Panc1 (cell line): ENCODE results near the gene NFKB2.

Experiments
- POLR2AphosphoS5 ChIP-seq: IDR thresholded peaks from 2 replicates; pipeline ENCODE4 v1.6.1; 2012; ENCODE audit warnings: mild to moderate bottlenecking, low read depth, low read length, moderate library complexity
- SIN3A ChIP-seq: IDR thresholded peaks from 2 replicates; pipeline ENCODE4 v1.6.1; 2012; ENCODE audit warnings: low read depth, mild to moderate bottlenecking, low read length, moderate library complexity, borderline replicate concordance; ENCODE audit not compliant: insufficient read depth
- TCF7L2 ChIP-seq: IDR thresholded peaks from 2 replicates; pipeline ENCODE4 v1.6.1; 2011; ENCODE audit warnings: mild to moderate bottlenecking, low read depth, low read length, inconsistent platforms
- TF ChIP-seq, protein P1 (sequence below), 2 experiments: IDR thresholded peaks; 2 replicates each; pipeline ENCODE4 v1.6.1; 2011 to 2012; ENCODE audit warnings: low read depth in 2 of 2, control low read depth in 1 of 2, low read length in 1 of 2, mild to moderate bottlenecking in 1 of 2, moderate library complexity in 1 of 2; ENCODE audit not compliant: insufficient read depth in 1 of 2
- TF ChIP-seq, protein P2 (sequence below): fragments of 450-650 bp; IDR thresholded peaks from 2 replicates; pipeline ENCODE4 v1.5.1; 2017; ENCODE audit warnings: mild to moderate bottlenecking

DNA sequence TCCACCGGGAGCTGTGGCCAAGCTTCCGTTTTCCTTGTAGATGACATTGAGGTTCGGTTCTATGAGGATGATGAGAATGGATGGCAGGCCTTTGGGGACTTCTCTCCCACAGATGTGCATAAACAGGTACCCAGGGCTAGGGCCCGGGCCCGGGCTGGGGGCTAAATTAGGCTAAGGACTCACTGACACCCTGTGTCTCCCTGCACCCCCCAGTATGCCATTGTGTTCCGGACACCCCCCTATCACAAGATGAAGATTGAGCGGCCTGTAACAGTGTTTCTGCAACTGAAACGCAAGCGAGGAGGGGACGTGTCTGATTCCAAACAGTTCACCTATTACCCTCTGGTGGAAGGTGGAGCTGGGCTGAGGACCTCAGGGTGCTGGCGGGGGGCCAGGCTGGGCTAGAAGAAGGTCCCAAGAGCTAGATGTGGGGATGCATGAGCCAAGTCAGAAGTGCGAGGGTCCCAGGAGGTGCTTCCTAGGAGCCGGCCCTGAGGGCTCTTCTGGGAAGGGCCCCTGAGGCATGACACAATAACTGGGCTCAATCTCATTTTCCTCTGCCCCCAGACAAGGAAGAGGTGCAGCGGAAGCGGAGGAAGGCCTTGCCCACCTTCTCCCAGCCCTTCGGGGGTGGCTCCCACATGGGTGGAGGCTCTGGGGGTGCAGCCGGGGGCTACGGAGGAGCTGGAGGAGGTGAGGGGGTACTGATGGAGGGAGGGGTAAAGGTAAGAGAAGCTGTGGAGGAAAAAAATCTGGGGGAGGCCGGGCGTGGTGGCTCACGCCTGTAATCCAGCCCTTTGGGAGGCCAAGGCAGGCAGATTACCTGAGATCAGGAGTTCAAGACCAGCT, 2.9 kb downstream of the NFKB2 start:
- TF ChIP-seq, protein P1, sequence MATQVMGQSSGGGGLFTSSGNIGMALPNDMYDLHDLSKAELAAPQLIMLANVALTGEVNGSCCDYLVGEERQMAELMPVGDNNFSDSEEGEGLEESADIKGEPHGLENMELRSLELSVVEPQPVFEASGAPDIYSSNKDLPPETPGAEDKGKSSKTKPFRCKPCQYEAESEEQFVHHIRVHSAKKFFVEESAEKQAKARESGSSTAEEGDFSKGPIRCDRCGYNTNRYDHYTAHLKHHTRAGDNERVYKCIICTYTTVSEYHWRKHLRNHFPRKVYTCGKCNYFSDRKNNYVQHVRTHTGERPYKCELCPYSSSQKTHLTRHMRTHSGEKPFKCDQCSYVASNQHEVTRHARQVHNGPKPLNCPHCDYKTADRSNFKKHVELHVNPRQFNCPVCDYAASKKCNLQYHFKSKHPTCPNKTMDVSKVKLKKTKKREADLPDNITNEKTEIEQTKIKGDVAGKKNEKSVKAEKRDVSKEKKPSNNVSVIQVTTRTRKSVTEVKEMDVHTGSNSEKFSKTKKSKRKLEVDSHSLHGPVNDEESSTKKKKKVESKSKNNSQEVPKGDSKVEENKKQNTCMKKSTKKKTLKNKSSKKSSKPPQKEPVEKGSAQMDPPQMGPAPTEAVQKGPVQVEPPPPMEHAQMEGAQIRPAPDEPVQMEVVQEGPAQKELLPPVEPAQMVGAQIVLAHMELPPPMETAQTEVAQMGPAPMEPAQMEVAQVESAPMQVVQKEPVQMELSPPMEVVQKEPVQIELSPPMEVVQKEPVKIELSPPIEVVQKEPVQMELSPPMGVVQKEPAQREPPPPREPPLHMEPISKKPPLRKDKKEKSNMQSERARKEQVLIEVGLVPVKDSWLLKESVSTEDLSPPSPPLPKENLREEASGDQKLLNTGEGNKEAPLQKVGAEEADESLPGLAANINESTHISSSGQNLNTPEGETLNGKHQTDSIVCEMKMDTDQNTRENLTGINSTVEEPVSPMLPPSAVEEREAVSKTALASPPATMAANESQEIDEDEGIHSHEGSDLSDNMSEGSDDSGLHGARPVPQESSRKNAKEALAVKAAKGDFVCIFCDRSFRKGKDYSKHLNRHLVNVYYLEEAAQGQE (IDR thresholded peaks at IDR 0.05; ENCODE audit: insufficient read depth in 1 of 2, low read depth in 2 of 2, low read length in 1 of 2), result no peak
- TF ChIP-seq, protein P2, sequence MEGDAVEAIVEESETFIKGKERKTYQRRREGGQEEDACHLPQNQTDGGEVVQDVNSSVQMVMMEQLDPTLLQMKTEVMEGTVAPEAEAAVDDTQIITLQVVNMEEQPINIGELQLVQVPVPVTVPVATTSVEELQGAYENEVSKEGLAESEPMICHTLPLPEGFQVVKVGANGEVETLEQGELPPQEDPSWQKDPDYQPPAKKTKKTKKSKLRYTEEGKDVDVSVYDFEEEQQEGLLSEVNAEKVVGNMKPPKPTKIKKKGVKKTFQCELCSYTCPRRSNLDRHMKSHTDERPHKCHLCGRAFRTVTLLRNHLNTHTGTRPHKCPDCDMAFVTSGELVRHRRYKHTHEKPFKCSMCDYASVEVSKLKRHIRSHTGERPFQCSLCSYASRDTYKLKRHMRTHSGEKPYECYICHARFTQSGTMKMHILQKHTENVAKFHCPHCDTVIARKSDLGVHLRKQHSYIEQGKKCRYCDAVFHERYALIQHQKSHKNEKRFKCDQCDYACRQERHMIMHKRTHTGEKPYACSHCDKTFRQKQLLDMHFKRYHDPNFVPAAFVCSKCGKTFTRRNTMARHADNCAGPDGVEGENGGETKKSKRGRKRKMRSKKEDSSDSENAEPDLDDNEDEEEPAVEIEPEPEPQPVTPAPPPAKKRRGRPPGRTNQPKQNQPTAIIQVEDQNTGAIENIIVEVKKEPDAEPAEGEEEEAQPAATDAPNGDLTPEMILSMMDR, result no peak
- TF ChIP-seq POLR2AphosphoS5 (no peak), SIN3A (no peak), TCF7L2 (no peak)
